Stimulated activated CD4-positive, alpha-beta T cell treated with anti-CD3 and anti-CD28 coated beads, Interleukin-2, amount 100 ng/mL, for 4 hours (primary cell): ENCODE results near the gene GRPR.
"Not testable (repeated sequence)": the region's sequence is repeated elsewhere in the genome, so short reads cannot be mapped to it uniquely, and the experiment has no call there.

Source experiments
- DNase-seq: peaks from one replicate; pipeline ENCODE4 v3.0.0-alpha.2; 2020; ENCODE audit warnings: low read depth

GRPR gene

GRCh38 chrX:16177260-16177659 lies 53.9 kb downstream of the GRPR start:
- no peak for DNase-seq

GRCh38 chrX:16183843-16184242 lies 60.5 kb downstream of the GRPR start:
- DNase-seq, result not testable (repeated sequence)

- no peak for DNase-seq
Observed at GRCh38 chrX:16185725-16186136, 62.4 kb downstream of the GRPR start.

- no peak for DNase-seq
Observed at GRCh38 chrX:16186380-16187007, 63.1 kb downstream of the GRPR start.

GRCh38 chrX:16187024-16187760 lies 63.8 kb downstream of the GRPR start:
- no peak for DNase-seq

- no peak for DNase-seq
Observed at GRCh38 chrX:16188687-16189086, 65.3 kb downstream of the GRPR start.

DNA sequence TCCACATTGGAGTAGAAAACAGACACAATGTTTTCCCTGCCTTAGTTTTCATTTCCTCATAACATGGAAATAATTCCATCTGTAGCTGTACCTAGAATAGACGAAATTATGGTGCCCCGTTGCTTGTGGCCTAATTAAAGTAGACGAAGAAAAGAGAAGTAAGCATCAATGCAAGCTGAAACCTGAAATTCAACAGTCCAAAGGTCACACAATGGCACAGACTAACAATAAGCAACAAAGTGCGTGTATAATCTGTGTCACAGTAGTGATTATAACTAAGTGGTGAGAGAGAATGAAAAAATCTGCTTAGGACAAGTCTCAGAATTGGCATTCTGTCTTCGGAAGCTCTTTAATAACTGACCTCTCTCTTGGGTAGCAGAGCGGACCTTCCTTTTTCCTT lies 68.2 kb downstream of the GRPR start:
- DNase-seq, result no peak

- no peak for DNase-seq
Observed at GRCh38 chrX:16196829-16197228, 73.5 kb downstream of the GRPR start.

DNA sequence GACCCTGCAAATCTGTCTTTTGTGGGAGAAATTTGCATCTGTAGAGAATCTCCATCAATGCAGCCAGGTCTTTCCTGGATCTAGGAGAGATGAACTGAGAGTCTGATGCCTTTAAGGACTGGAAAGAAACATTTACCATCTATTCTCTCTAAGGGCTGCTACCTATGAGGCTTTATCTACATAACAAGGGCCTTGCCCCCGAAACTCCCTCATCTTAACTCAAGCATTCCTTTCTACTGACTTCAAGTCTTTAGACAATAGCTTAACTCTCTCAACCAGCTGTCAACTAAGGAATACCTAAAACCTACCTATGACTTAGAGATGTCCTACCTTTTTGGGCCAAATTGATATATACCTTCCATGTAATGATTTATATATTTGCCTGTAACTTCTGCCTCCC lies 76.0 kb downstream of the GRPR start:
- DNase-seq, result no peak

DNA sequence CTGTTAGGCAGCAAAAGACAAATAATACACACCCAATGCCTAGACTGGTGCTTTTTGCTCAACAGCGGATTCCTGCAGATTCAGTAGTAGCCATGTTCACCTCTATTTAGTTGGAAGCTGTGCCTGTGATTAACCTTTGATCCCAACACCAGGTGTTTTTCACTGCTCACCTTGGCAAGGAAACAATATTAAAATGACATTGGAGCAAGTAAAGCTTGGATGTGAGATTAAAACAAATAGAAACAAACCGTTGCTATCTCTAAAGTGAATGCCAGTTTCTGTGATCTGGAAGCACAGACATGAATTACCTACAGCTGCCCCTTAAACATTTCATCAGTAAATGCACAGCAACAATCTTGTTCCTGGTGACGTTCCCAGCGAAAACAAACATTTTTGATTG lies 79.6 kb downstream of the GRPR start:
- no peak for DNase-seq
